HG02759 (cell line): ENCODE data around the gene LTBP1.
"Not testable (repeated sequence)": the region's sequence is repeated elsewhere in the genome, so short reads cannot be mapped to it uniquely, and the experiment has no call there.

Experiments used
- ATAC-seq: cut with Tn5 transposase; IDR thresholded peaks from one replicate; pipeline ENCODE4 v1.9.1; 2021; ENCODE audit warnings: mild to moderate bottlenecking, moderate library complexity; ENCODE audit not compliant: unreplicated experiment

Gene LTBP1

GRCh38 chr2:33032245-33032644 lies 85.5 kb downstream of the LTBP1 start:
- ATAC-seq, result no peak

DNA sequence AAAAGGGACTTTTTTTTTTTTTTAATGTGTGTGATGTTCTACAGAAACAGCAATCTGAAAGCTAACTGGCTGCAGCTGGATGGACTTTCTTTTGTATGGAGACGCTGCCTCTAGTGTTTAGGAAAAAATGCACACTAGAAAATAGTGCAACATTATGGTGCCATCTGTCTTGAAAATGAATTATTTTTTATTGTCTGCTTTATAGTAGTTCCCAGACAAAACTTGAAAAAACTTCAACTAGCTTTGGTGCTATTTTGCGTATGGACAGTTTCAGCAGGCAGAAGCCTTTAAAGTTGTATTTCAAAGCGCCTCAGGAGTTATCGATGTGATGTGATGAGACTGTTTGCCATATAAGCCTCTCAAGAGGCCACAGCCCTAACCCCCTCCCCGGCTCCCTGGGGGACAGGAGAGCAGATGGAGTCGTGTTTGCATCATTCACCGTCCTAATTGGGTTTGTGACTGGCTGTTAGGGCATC lies 86.9 kb downstream of the LTBP1 start:
- ATAC-seq, result no peak

GRCh38 chr2:33034784-33035183 lies 88.0 kb downstream of the LTBP1 start:
- ATAC-seq, result no peak

DNA sequence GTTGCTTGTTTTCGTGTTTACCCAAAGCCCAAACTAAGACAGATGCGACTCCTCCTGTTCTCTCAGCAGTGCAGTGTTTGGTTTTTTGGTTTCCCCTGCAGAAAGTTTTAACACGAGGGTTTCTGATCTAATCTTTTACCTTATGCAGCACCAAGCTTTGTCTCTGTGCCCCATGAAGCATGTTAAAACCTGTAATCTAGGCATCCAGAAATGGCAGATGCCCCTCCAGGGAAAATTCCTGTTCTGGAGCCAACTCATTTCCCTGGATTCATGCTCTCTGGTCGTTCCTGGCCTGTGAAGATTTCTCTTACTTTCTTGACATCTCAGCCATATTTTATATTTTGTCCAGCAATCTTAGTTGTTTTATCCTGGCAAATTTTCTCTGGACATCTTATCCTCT lies 91.5 kb downstream of the LTBP1 start:
- no peak for ATAC-seq

GRCh38 chr2:33038799-33039198 lies 92.0 kb downstream of the LTBP1 start:
- no peak for ATAC-seq

DNA sequence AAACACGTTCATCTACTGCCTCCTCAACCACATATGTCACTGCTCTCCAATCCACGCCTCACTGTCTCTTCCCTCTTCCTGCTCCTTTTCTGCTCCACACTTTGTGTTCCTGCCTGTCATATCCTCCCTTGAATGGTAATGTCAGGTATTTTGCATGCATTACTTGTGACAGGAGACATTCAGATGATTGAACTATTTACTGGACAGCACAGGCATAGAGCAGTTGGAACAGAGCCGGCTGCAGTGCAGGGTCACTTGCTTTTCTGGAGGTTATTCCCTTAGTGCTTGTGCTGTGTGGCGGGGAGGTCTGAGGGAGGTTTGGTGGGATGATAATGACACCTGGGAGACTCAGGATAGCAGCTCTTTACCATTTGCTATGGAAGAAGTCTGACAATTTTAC lies 93.8 kb downstream of the LTBP1 start:
- no peak for ATAC-seq

DNA sequence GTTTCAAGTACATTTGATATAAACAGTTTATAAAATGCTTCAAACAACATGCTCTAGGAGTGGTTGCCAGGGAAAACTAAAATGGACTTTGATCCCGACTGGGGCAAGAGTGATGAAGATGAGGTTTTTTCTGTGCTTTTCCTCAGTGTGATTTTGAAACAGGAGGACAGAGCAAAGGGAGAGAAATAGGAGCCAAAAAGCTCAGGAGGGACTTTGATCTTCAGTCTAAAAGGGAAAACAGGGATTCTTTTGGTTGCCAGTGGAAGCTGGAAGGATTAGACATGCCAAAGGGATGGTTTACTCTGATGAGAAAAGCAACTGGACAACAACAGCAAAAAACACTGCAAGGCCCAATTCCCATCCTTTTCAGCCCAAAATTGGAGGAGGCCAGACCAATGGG lies 95.5 kb downstream of the LTBP1 start:
- no peak for ATAC-seq

DNA sequence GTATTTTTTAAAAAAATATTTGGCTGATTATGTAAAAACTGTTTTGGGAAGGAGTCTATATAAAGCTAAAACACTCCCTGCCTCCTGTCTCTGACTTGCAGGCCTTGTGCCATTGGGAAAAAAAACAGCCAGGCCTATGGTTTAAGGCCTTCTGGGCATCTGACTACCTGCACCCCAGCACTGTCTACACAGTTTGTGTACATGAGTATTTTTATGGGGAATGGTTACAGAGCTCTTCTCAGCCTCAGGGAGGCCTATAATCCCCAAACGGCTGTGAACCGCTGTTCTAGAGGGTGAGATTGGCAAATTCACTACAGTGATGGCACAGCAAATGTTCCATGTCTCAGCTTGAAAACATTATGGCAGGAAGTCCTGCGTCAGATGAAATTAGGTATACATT lies 96.1 kb downstream of the LTBP1 start:
- no peak for ATAC-seq

- ATAC-seq, result no peak
Observed at GRCh38 chr2:33047939-33048338, 101.2 kb downstream of the LTBP1 start.

- ATAC-seq, result no peak
Observed at GRCh38 chr2:33051586-33052360, 105.0 kb downstream of the LTBP1 start.

- no peak for ATAC-seq
Observed at GRCh38 chr2:33052361-33052735, 105.6 kb downstream of the LTBP1 start.

GRCh38 chr2:33052795-33053194 lies 106.0 kb downstream of the LTBP1 start:
- ATAC-seq, result not testable (repeated sequence)

DNA sequence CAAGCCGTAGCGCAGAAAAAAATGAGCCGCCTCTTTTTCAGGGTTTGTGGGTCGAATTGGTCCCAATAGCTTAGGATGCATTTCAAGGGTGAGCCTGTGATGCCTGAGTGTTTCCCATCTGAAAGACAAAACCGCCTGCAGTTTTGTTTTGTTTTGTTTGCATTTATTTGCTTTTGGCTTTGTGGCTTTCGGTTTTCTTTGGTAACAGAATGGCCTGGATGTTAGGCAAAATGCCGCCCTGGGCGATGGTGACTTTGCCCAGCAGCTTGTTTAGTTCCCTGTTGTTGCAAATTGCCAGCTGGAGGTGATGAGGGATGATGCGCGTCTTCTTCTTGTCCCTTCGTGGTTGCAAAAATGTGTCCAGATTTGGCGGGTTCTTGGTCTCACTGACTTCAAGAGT lies 109.4 kb downstream of the LTBP1 start:
- ATAC-seq, result no peak

- not testable (repeated sequence) for ATAC-seq
Observed at GRCh38 chr2:33057307-33058028, 110.7 kb downstream of the LTBP1 start.

- no peak for ATAC-seq
Observed at GRCh38 chr2:33058716-33059470, 112.1 kb downstream of the LTBP1 start.

- no peak for ATAC-seq
Observed at GRCh38 chr2:33059471-33060156, 112.9 kb downstream of the LTBP1 start.

DNA sequence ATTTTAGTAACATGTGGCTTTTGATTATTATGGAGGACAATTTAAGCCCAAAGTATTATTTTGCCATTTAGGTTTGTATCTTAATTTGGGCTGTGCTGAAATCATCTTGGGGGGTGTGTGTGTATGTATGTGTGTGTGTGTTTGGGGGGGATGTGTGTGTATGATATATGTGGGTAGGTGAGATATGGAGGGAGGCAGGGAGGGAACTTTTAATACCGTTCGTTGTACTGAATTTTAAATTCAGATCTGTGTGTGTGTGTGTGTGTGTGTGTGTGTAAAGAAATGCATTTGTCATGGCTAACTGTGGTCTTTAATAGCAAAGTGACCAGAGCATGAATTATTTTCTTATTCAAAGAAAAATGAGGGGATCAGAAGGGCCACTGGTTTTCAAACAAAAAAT lies 113.7 kb downstream of the LTBP1 start:
- no peak for ATAC-seq

GRCh38 chr2:33062665-33063250 lies 116.0 kb downstream of the LTBP1 start:
- no peak for ATAC-seq

- no peak for ATAC-seq
Observed at GRCh38 chr2:33064349-33064801, 117.6 kb downstream of the LTBP1 start.

DNA sequence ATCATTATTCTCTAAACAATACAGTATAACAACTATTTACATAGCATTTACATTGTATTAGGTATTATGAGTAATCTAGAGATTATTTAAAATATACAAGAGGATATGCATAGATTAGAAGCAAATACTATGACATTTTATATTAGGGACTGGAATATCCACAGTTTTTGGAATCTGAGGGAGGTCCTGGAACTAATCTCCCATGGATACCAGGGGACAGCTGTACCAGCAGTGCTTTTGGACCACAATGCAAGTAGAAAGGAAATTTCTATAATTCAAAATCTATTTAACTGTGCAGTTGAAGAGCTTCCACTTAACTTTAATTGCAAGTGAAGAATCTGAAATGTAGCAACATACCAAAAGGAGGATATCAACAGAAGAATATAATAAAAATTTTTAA lies 120.8 kb downstream of the LTBP1 start:
- no peak for ATAC-seq

- no peak for ATAC-seq
Observed at GRCh38 chr2:33068261-33068660, 121.5 kb downstream of the LTBP1 start.
